HCT116 (cell line): Measurements from ENCODE around the gene CALHM2.
"Not testable (repeated sequence)": the region's sequence is repeated elsewhere in the genome, so short reads cannot be mapped to it uniquely, and the experiment has no call there.

Source experiments
- CTCF ChIP-seq, 3 experiments: fragments of 200-600 bp in 1 of 3; sonication (generic) in 1 of 3; IDR thresholded peaks in 2 of 3; conservative IDR thresholded peaks in 1 of 3; 2 replicates each; pipeline ENCODE4 v1.5.1; 2012 to 2017; ENCODE audit warnings: low read depth in 2 of 3, low read length in 2 of 3, antibody characterized with exemption in 1 of 3, borderline replicate concordance in 1 of 3, control low read depth in 1 of 3, mild to moderate bottlenecking in 1 of 3, mixed read lengths in 1 of 3, mixed run types in 1 of 3, moderate library complexity in 1 of 3; ENCODE audit not compliant: insufficient read depth in 1 of 3
- EGR1 ChIP-seq: IDR thresholded peaks from 2 replicates; pipeline ENCODE4 v1.6.1; 2012; ENCODE audit warnings: low read depth
- ELF1 ChIP-seq: IDR thresholded peaks from 2 replicates; pipeline ENCODE4 v1.6.1; 2012; ENCODE audit warnings: low read depth, borderline replicate concordance
- EZH2 ChIP-seq: fragments of 200-600 bp; sonication (generic); IDR thresholded peaks from 2 replicates; pipeline ENCODE4 v1.6.1; 2017; ENCODE audit warnings: antibody characterized with exemption, mixed run types
- EZH2phosphoT487 ChIP-seq: fragments of 200-600 bp; IDR thresholded peaks from 2 replicates; pipeline ENCODE4 v1.6.1; 2018; ENCODE audit warnings: antibody characterized with exemption, borderline replicate concordance
- MAX ChIP-seq: IDR thresholded peaks from 2 replicates; pipeline ENCODE4 v1.6.1; 2012
- POLR2A ChIP-seq: IDR thresholded peaks from 2 replicates; pipeline ENCODE4 v1.7.0; 2011; ENCODE audit warnings: borderline replicate concordance; ENCODE audit not compliant: insufficient read depth, insufficient read length; ENCODE audit errors: extremely low read depth
- POLR2AphosphoS5 ChIP-seq: IDR thresholded peaks from 2 replicates; pipeline ENCODE4 v1.6.1; 2011; ENCODE audit warnings: mild to moderate bottlenecking, low read depth, low read length, moderate library complexity
- RAD21 ChIP-seq: IDR thresholded peaks from 2 replicates; pipeline ENCODE4 v1.6.1; 2012; ENCODE audit warnings: low read depth, mild to moderate bottlenecking
- SP1 ChIP-seq: IDR thresholded peaks from 2 replicates; pipeline ENCODE4 v1.6.1; 2012; ENCODE audit warnings: low read depth
- SRF ChIP-seq: IDR thresholded peaks from 2 replicates; pipeline ENCODE4 v1.6.1; 2012; ENCODE audit warnings: low read depth
- TCF7L2 ChIP-seq: IDR thresholded peaks from 2 replicates; pipeline ENCODE4 v1.7.0; 2011; ENCODE audit warnings: borderline replicate concordance, inconsistent platforms; ENCODE audit not compliant: insufficient read depth, insufficient read length; ENCODE audit errors: extremely low read depth
- ZBTB33 ChIP-seq: IDR thresholded peaks from 2 replicates; pipeline ENCODE4 v1.6.1; 2011; ENCODE audit warnings: mild to moderate bottlenecking, low read length, moderate library complexity; ENCODE audit not compliant: insufficient replicate concordance; ENCODE audit errors: extremely low read depth

- TF ChIP-seq EZH2; MAX; TCF7L2; CTCF (IDR thresholded peaks at IDR 0.05 in 2 of 3, conservative IDR thresholded peaks at IDR 0.05 in 1 of 3; ENCODE audit: borderline replicate concordance in 1 of 3, insufficient read depth in 1 of 3, low read depth in 2 of 3, low read length in 2 of 3); POLR2AphosphoS5; POLR2A; ZBTB33; RAD21; ELF1; SP1; SRF; EGR1; EZH2phosphoT487: not testable (repeated sequence)
Measured at GRCh38 chr10:103417148-103417469, 35.1 kb downstream of the CALHM2 start.
